Thyroid gland (tissue), 4 donors: Measurements from ENCODE around the gene TMEM238.

ENCODE experiments used
- CTCF ChIP-seq, 6 experiments: fragments of 200-600 bp in 3 of 6; fragments of 450-650 bp in 3 of 6; sonication (generic) in 3 of 6; IDR thresholded peaks; one replicate each; pipeline ENCODE4 v1.5.1; 2016 to 2019; ENCODE audit warnings: antibody characterized with exemption in 6 of 6, mild to moderate bottlenecking in 2 of 6, inconsistent platforms in 1 of 6, moderate library complexity in 1 of 6
- POLR2A ChIP-seq, 2 donors: fragments of 450-650 bp; IDR thresholded peaks; one replicate each; pipeline ENCODE4 v1.6.1; 2017; ENCODE audit warnings: antibody characterized with exemption in 2 of 2, mild to moderate bottlenecking in 2 of 2, moderate library complexity in 1 of 2

GRCh38 chr19:55392820-55393761 lies 9.0 kb upstream of the TMEM238 start:
- no peak for TF ChIP-seq CTCF (IDR thresholded peaks at IDR 0.05)
- no peak for TF ChIP-seq POLR2A (IDR thresholded peaks at IDR 0.05)
